Inflammatory macrophage (primary cell): ENCODE measurements around the gene PRAMEF27.
"Not testable (repeated sequence)": the region's sequence is repeated elsewhere in the genome, so short reads cannot be mapped to it uniquely, and the experiment has no call there.

Experiments used
- DNase-seq, 2 donors: peaks; one replicate each; pipeline ENCODE4 v3.0.0-alpha.2; 2020 to 2022
- total RNA-seq, 18 experiments: gene quantifications; one replicate each; lab custom pipeline; 2026; ENCODE audit warnings: mixed read lengths in 6 of 18, inconsistent platforms in 2 of 18; lab: John Stamatoyannopoulos, UW

PRAMEF27 gene
- total RNA-seq, result 0 reads per million in 18 experiments

GRCh38 chr1:13056475-13056874, at the start of gene PRAMEF27:
TSS of gene PRAMEF27 (minus strand) at chr1:13056575. CDS start at chr1:13053659, 2,916 bp downstream.
- DNase-seq, result not testable (repeated sequence)

- DNase-seq, result not testable (repeated sequence)
These were observed 14.1 kb upstream of the PRAMEF27 start, which contains the start of gene PRAMEF25 for GRCh38 chr1:13070474-13070873. TSS of gene PRAMEF25 (plus strand) at chr1:13070774. CDS start at chr1:13073694, 2,920 bp downstream.

GRCh38 chr1:13019846-13020245, 36.5 kb downstream of the PRAMEF27 start:
- DNase-seq, result not testable (repeated sequence)

DNA sequence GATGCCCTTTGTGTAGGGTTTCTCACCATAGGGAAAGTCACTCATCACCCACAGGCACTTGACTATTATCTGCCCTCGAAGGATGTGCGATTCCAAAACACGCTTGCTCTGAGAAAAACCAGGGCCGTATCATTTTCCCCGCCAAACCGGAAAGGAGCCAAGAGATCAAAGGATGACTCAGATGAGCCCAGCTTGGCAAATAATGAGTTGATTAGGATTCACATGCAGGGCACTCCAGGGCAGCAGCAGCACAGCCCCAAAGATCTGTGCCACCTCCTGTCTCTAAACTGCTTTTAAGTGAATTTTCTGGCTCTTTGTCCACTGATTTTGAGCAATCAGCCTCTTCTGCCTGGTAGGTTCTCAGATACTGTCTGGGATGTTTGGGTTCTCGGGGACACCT, 44.4 kb downstream of the PRAMEF27 start:
- DNase-seq, result not testable (repeated sequence)

GRCh38 chr1:13009348-13009747, 47.0 kb downstream of the PRAMEF27 start:
- not testable (repeated sequence) for DNase-seq

DNA sequence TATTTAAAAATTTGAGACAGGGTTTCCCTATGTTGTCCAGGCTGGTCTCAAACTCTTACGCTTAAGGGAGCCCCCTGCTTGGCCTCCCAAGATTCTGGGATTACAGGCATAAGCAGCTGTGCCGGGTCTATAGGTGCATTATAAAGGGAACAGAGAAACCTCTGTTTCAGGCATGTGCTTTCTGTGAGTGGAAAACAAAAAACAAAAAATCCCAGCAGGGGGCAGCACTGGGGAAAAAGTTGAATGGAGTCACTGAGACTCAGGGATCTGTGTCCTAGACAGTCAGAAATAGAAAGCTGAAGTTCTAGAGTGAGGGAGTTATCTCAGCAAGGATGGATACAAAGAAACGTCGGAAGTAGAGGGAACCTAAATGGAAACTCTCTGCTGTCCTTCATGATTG, 50.6 kb downstream of the PRAMEF27 start:
- DNase-seq, result not testable (repeated sequence)
